Sigmoid colon (tissue), 4 donors: ENCODE data around the gene CAPN5.

Experiments used
- CTCF ChIP-seq, 4 experiments: fragments of 450-650 bp in 3 of 4; fragments of 200-600 bp in 1 of 4; IDR thresholded peaks; one replicate each; pipeline ENCODE4 v1.5.1; 2016 to 2019; ENCODE audit warnings: antibody characterized with exemption in 4 of 4, mild to moderate bottlenecking in 3 of 4, moderate library complexity in 2 of 4
- EP300 ChIP-seq, 4 donors: sonication (generic); formaldehyde crosslinking; IDR thresholded peaks; one replicate each; pipeline ENCODE4 v1.6.1; 2017; ENCODE audit warnings: antibody characterized with exemption in 4 of 4
- POLR2A ChIP-seq, 2 donors: fragments of 450-650 bp; IDR thresholded peaks; one replicate each; pipeline ENCODE4 v1.6.1; 2016; ENCODE audit warnings: antibody characterized with exemption in 2 of 2, mild to moderate bottlenecking in 2 of 2, moderate library complexity in 2 of 2

- TF ChIP-seq CTCF (IDR thresholded peaks at IDR 0.05) (no peak), EP300 (IDR thresholded peaks at IDR 0.05) (no peak), POLR2A (IDR thresholded peaks at IDR 0.05) (no peak)
These were observed 63.3 kb downstream of the CAPN5 start for GRCh38 chr11:77129842-77130756.
